Naive thymus-derived CD4-positive, alpha-beta T cell (primary cell): ENCODE results near the gene TMEM97. TPM values are rescaled to one million over a fixed set of nuclear protein-coding genes. Genes with fewer than 3 reads are reported as not detected.
"Not testable (repeated sequence)": the region's sequence is repeated elsewhere in the genome, so short reads cannot be mapped to it uniquely, and the experiment has no call there.

ENCODE experiments used
- ATAC-seq: fragments of 150-1000 bp; cut with Tn5 transposase; 2 replicates; pipeline ENCODE4 v1.10.0; 2021; ENCODE audit warnings: mild to moderate bottlenecking, moderate library complexity
- CTCF ChIA-PET: fragments of 350-600 bp; sonication (Branson Sonifier 250); formaldehyde crosslinking; loops from one replicate; lab custom pipeline; 2021; ENCODE audit warnings: antibody characterized with exemption; lab: Charles Lee
- POLR2A ChIA-PET: fragments of 350-600 bp; sonication (Branson Sonifier 250); formaldehyde crosslinking; loops from one replicate; lab custom pipeline; 2021; ENCODE audit warnings: antibody characterized with exemption, inconsistent platforms; lab: Charles Lee
- DNase-seq, 9 donors: peaks; one replicate each; pipeline versions ENCODE4 v3.0.0 to v3.0.0-alpha.2; 2020 to 2022; ENCODE audit warnings: mixed read lengths in 1 of 9
- H3K27ac ChIP-seq: one replicate; pipeline ENCODE4 v1.7.0; 2013; ENCODE audit warnings: mild to moderate bottlenecking, low read depth, low read length, moderate library complexity
- H3K27me3 ChIP-seq, 2 donors: one replicate each; pipeline ENCODE4 v1.7.0; 2013; ENCODE audit warnings: low read length in 2 of 2, mild to moderate bottlenecking in 2 of 2, moderate library complexity in 2 of 2; ENCODE audit not compliant: control insufficient read depth in 2 of 2, insufficient read depth in 2 of 2
- H3K36me3 ChIP-seq, 3 experiments: 1 replicate in 2 of 3; 2 replicates in 1 of 3; pipeline ENCODE4 v1.7.0; 2013; ENCODE audit warnings: low read length in 3 of 3, mild to moderate bottlenecking in 3 of 3, moderate library complexity in 1 of 3; ENCODE audit not compliant: insufficient read depth in 3 of 3, control insufficient read depth in 2 of 3
- H3K4me1 ChIP-seq, 2 donors: one replicate each; pipeline ENCODE4 v1.7.0; 2013; ENCODE audit warnings: low read length in 2 of 2, mild to moderate bottlenecking in 2 of 2, moderate library complexity in 1 of 2; ENCODE audit not compliant: control insufficient read depth in 2 of 2, insufficient read depth in 2 of 2
- H3K4me3 ChIP-seq: 2 replicates; pipeline ENCODE4 v1.7.0; 2013; ENCODE audit warnings: mild to moderate bottlenecking, low read length
- H3K9me3 ChIP-seq, 3 experiments: 1 replicate in 2 of 3; 2 replicates in 1 of 3; pipeline ENCODE4 v1.7.0; 2013; ENCODE audit warnings: low read length in 3 of 3; ENCODE audit not compliant: control insufficient read depth in 2 of 3
- H3K27ac Mint-ChIP-seq, 9 donors: one replicate each; pipeline ENCODE4 v1.8.0; 2020 to 2022; ENCODE audit warnings: mixed read lengths in 9 of 9, mild to moderate bottlenecking in 8 of 9, moderate library complexity in 5 of 9, inconsistent platforms in 2 of 9
- H3K27me3 Mint-ChIP-seq, 5 donors: one replicate each; pipeline ENCODE4 v1.8.0; 2021 to 2022; ENCODE audit warnings: mixed read lengths in 5 of 5, mild to moderate bottlenecking in 1 of 5
- H3K36me3 Mint-ChIP-seq, 5 donors: one replicate each; pipeline ENCODE4 v1.8.0; 2020 to 2022; ENCODE audit warnings: mixed read lengths in 5 of 5, mild to moderate bottlenecking in 3 of 5, inconsistent platforms in 1 of 5
- H3K4me1 Mint-ChIP-seq, 7 donors: one replicate each; pipeline ENCODE4 v1.8.0; 2020 to 2022; ENCODE audit warnings: mixed read lengths in 7 of 7, mild to moderate bottlenecking in 3 of 7, inconsistent platforms in 1 of 7
- H3K4me3 Mint-ChIP-seq, 10 donors: one replicate each; pipeline ENCODE4 v1.8.0; 2020 to 2022; ENCODE audit warnings: mild to moderate bottlenecking in 10 of 10, mixed read lengths in 10 of 10, moderate library complexity in 6 of 10, inconsistent platforms in 2 of 10
- H3K9me3 Mint-ChIP-seq, 11 donors: one replicate each; pipeline ENCODE4 v1.8.0; 2020 to 2022; ENCODE audit warnings: mixed read lengths in 11 of 11, mild to moderate bottlenecking in 4 of 11, inconsistent platforms in 1 of 11, moderate library complexity in 1 of 11
- intact Hi-C, 2 donors: fragments of 100-400 bp; cut with micrococcal nuclease; formaldehyde crosslinking; loops; one replicate each; pipeline ENCODE4 v1.15.1; 2023
- polyA plus RNA-seq, 2 donors: library from polyadenylated mRNA; unstranded; fragments of 300-500 nt; fragmentation: Illumina TruSeq; gene quantifications; one replicate each; pipeline ENCODE4 v1.2.3, GENCODE V29; 2021
- total RNA-seq, 6 experiments: library from RNA in 5 of 6; stranded (reverse) in 5 of 6; gene quantifications; 1 replicate in 5 of 6; 2 replicates in 1 of 6; pipeline ENCODE4 v1.2.3 and lab custom pipeline; 2021 to 2026

TMEM97 gene
- total and polyA plus RNA-seq, 7 experiments from 2014 or later = 2.9 to 19.9 (median 6.6) TPM

- H3K4me1 Mint-ChIP-seq = peaks cover 31 to 63% (median 59%) of the 10 kb centered on the region in 7 donors
- no peak for ATAC-seq
- intact Hi-C loops = loop anchor here (1.0 to 10.0 kb wide), 16 partner anchors 15 to 529 kb away; partner anchors contain the start of genes POLDIP2 (in 2 of the 2), SARM1 (in 2 of the 2), TMEM97 (in 2 of the 2) and ALDOC (in 1 of the 2)
These were observed 15.7 kb downstream of the TMEM97 start for GRCh38 chr17:28334666-28335200.

GRCh38 chr17:28335201-28335958, 16.4 kb downstream of the TMEM97 start, which contains the start of the genes IFT20 and TNFAIP1:
IFT20 (minus strand) TSS chr17:28335472; CDS start chr17:28331985, 3,487 bp downstream.
TNFAIP1 (plus strand) TSS chr17:28335761; CDS start chr17:28339522, 3,761 bp downstream.
- H3K9me3 ChIP-seq = no peaks in the 10 kb centered on the region
- Mint-ChIP-seq H3K27ac (peak within 1 kb of the TSS; percentile 91 to 98 (median 97)), H3K9me3 (no peaks in the 10 kb centered on the region), H3K4me1 (peaks cover 31 to 63% (median 59%) of the 10 kb centered on the region in 7 donors), H3K4me3 (peak within 1 kb of the TSS; percentile 86 to 99 (median 97)), H3K36me3 (peaks cover 0 to 15% (median 0%) of the 10 kb centered on the region in 5 donors), H3K27me3 (no peaks in the 10 kb centered on the region)
- POLR2A ChIA-PET = interaction anchor here (0.7 to 4.6 kb wide), 22 partner anchors 11 to 616 kb away, joined by 3 to 75 read pairs (median 4); partner anchors contain the start of genes ALDOC, BLTP2, PHF12 and POLDIP2
- ATAC-seq (peak; percentile 98), DNase-seq (peak; percentile 86 to 100 (median 98))
- CTCF ChIA-PET = interaction anchor here (0.5 to 1.8 kb wide), 3 partner anchors 15 to 311 kb away, joined by 3 to 14 read pairs (median 3); partner anchors contain the start of gene POLDIP2
- H3K27ac ChIP-seq = peak within 1 kb of the TSS; percentile 95
- intact Hi-C loops = loop anchor here (1.0 to 10.0 kb wide), 16 partner anchors 16 to 530 kb away; partner anchors contain the start of genes POLDIP2 (in 2 of the 2), SARM1 (in 2 of the 2), TMEM97 (in 2 of the 2) and ALDOC (in 1 of the 2)
- H3K27me3 ChIP-seq = no peaks in the 10 kb centered on the region
- H3K4me1 ChIP-seq = peaks cover 16 to 19% of the 10 kb centered on the region in 2 donors
- peak within 1 kb of the TSS; percentile 79 for H3K4me3 ChIP-seq
- H3K36me3 ChIP-seq = peaks cover 0 to 37% (median 7%) of the 10 kb centered on the region in 3 experiments

More at GRCh38 chr17:28334666-28335200, 15.7 kb downstream of the TMEM97 start:
- Histone ChIP-seq H3K36me3 (peaks cover 0 to 33% (median 7%) of the 10 kb centered on the region in 3 experiments), H3K9me3 (no peaks in the 10 kb centered on the region), H3K4me3 (peak overlapping the region; percentile 79), H3K27me3 (no peaks in the 10 kb centered on the region), H3K4me1 (peaks cover 16 to 19% of the 10 kb centered on the region in 2 donors), H3K27ac (peak overlapping the region; percentile 95)
- Mint-ChIP-seq H3K27me3 (no peaks in the 10 kb centered on the region), H3K36me3 (peaks cover 0 to 13% (median 0%) of the 10 kb centered on the region in 5 donors), H3K4me3 (peak overlapping the region; percentile 86 to 99 (median 97)), H3K27ac (peak overlapping the region; percentile 91 to 98 (median 97)), H3K9me3 (no peaks in the 10 kb centered on the region)
- ChIA-PET CTCF (interaction anchor here (1.8 kb wide), 1 partner anchor 22 kb away, joined by 14 read pairs; the partner anchor contains the start of gene POLDIP2), POLR2A (interaction anchor here (1.0 to 4.6 kb wide), 9 partner anchors 11 to 617 kb away, joined by 5 to 75 read pairs (median 8); partner anchors contain the start of genes BLTP2, PHF12 and POLDIP2)
- no peak for DNase-seq

GRCh38 chr17:28335959-28336871, 17.2 kb downstream of the TMEM97 start:
- Histone ChIP-seq H3K27me3 (no peaks in the 10 kb centered on the region), H3K4me3 (peak overlapping the region; percentile 79), H3K4me1 (peaks cover 16 to 19% of the 10 kb centered on the region in 2 donors), H3K36me3 (peaks cover 0 to 37% (median 6%) of the 10 kb centered on the region in 3 experiments), H3K27ac (peak overlapping the region; percentile 95), H3K9me3 (no peaks in the 10 kb centered on the region)
- no peaks in the 10 kb centered on the region for H3K27me3 Mint-ChIP-seq
- peaks cover 31 to 63% (median 59%) of the 10 kb centered on the region in 7 donors for H3K4me1 Mint-ChIP-seq
- ChIA-PET POLR2A (interaction anchor here (0.7 to 4.6 kb wide), 22 partner anchors 10 to 615 kb away, joined by 3 to 75 read pairs (median 4); partner anchors contain the start of genes ALDOC, BLTP2, PHF12 and POLDIP2), CTCF (interaction anchor here (0.5 to 1.8 kb wide), 4 partner anchors 14 to 310 kb away, joined by 3 to 14 read pairs (median 3); partner anchors contain the start of gene POLDIP2)
- H3K36me3 Mint-ChIP-seq = peaks cover 0 to 20% (median 0%) of the 10 kb centered on the region in 5 donors
- no peak for ATAC-seq
- H3K4me3 Mint-ChIP-seq = peak overlapping the region; percentile 86 to 99 (median 97)
- intact Hi-C loops = loop anchor here (1.0 to 10.0 kb wide), 16 partner anchors 17 to 531 kb away; partner anchors contain the start of genes POLDIP2 (in 2 of the 2), SARM1 (in 2 of the 2), TMEM97 (in 2 of the 2) and ALDOC (in 1 of the 2)
- no peaks in the 10 kb centered on the region for H3K9me3 Mint-ChIP-seq
- DNase-seq = peak in 1 of 9 donors; percentile 33
- H3K27ac Mint-ChIP-seq = peak overlapping the region; percentile 90 to 98 (median 97)

GRCh38 chr17:28338056-28338768, 19.2 kb downstream of the TMEM97 start:
- Mint-ChIP-seq H3K4me1 (peaks cover 25 to 52% (median 50%) of the 10 kb centered on the region in 7 donors), H3K9me3 (no peaks in the 10 kb centered on the region), H3K27ac (peak overlapping the region in 1 of 9 donors; percentile 97), H3K4me3 (peak overlapping the region in 5 of 10 donors; percentile 64 to 99 (median 91)), H3K36me3 (peaks cover 0 to 22% (median 4%) of the 10 kb centered on the region in 5 donors), H3K27me3 (no peaks in the 10 kb centered on the region)
- no peaks in the 10 kb centered on the region for H3K9me3 ChIP-seq
- H3K36me3 ChIP-seq = peaks cover 0 to 46% (median 10%) of the 10 kb centered on the region in 3 experiments
- H3K27ac ChIP-seq = no peak overlapping the region
- CTCF ChIA-PET = no interaction called here
- intact Hi-C loops = loop anchor here (5.0 to 10.0 kb wide), 3 partner anchors 207 to 324 kb away; partner anchors contain the start of genes BLTP2 (in 1 of the 2), SDF2 (in 1 of the 2) and SUPT6H (in 1 of the 2)
- DNase-seq (no peak), ATAC-seq (no peak)
- peaks cover 16 to 19% of the 10 kb centered on the region in 2 donors for H3K4me1 ChIP-seq
- H3K27me3 ChIP-seq = no peaks in the 10 kb centered on the region
- POLR2A ChIA-PET = interaction anchor here (1.0 to 2.7 kb wide), 3 partner anchors 9 to 78 kb away, joined by 3 to 12 read pairs (median 3); partner anchors contain the start of gene POLDIP2
- H3K4me3 ChIP-seq = no peak overlapping the region

- H3K27me3 ChIP-seq, H3K27me3 Mint-ChIP-seq, H3K27ac ChIP-seq, H3K9me3 Mint-ChIP-seq, CTCF ChIA-PET, DNase-seq, H3K9me3 ChIP-seq, ATAC-seq, H3K4me3 ChIP-seq: not testable (repeated sequence)
- peaks cover 24 to 53% (median 45%) of the 10 kb centered on the region in 7 donors for H3K4me1 Mint-ChIP-seq
- POLR2A ChIA-PET = interaction anchor here (2.7 kb wide), 1 partner anchor 18 kb away, joined by 12 read pairs; the partner anchor contains the start of gene POLDIP2
- H3K36me3 Mint-ChIP-seq = peaks cover 0 to 25% (median 4%) of the 10 kb centered on the region in 5 donors
- Histone ChIP-seq H3K4me1 (peaks cover 16 to 19% of the 10 kb centered on the region in 2 donors), H3K36me3 (peaks cover 0 to 50% (median 10%) of the 10 kb centered on the region in 3 experiments)
- H3K4me3 Mint-ChIP-seq = peak overlapping the region in 1 of 10 donors; percentile 36
- H3K27ac Mint-ChIP-seq = peak overlapping the region in 1 of 9 donors; percentile 42
- intact Hi-C loops = loop anchor here (5.0 to 10.0 kb wide), 3 partner anchors 206 to 324 kb away; partner anchors contain the start of genes BLTP2 (in 1 of the 2), SDF2 (in 1 of the 2) and SUPT6H (in 1 of the 2)
These were observed 19.8 kb downstream of the TMEM97 start for GRCh38 chr17:28338769-28339212.
